HepG2 (cell line): ENCODE measurements around the gene IL6R. TPM values are rescaled to one million over a fixed set of nuclear protein-coding genes. Genes with fewer than 3 reads are reported as not detected.

Experiments
- ATAC-seq: fragments of 200-7000 bp; cut with Tn5 transposase; 3 replicates; pipeline ENCODE4 v1.9.1; 2020; ENCODE audit warnings: mild to moderate bottlenecking, moderate library complexity
- BruUV-seq: library from RNA; stranded (reverse); fragments of 400-500 nt; replicated peaks from 2 replicates; lab custom pipeline; 2021; lab: Mats Ljungman, UMichigan
- CTCF ChIA-PET: fragments of 300-600 bp; formaldehyde crosslinking; extraction: SDS; loops from one replicate; lab custom pipeline; 2021; ENCODE audit warnings: low total read pairs, inconsistent platforms, low intra/inter-chr PET ratio; lab: Yijun Ruan, JAX
- POLR2A ChIA-PET: fragments of 350-600 bp; sonication (Branson Sonifier 250); formaldehyde crosslinking; loops from one replicate; lab custom pipeline; 2020; ENCODE audit warnings: antibody characterized with exemption, inconsistent platforms; lab: Yijun Ruan, JAX
- DNase-seq: peaks from one replicate; pipeline ENCODE4 v3.0.0-alpha.2; 2015; ENCODE audit warnings: low spot score
- FAIRE-seq: peaks from 3 replicates; lab custom pipeline; 2011; peaks lifted over from hg19 to GRCh38; lab: Jason Lieb, UNC
- H2AFZ ChIP-seq: one replicate; pipeline ENCODE4 v1.6.1; 2011; ENCODE audit warnings: low read length, inconsistent platforms
- H3K27ac ChIP-seq: fragments of 300-600 bp; 3 replicates; pipeline ENCODE4 v1.8.0; 2011; ENCODE audit warnings: mixed run types, mild to moderate bottlenecking, mixed read lengths, low read length, inconsistent platforms; ENCODE audit not compliant: insufficient read depth; ENCODE audit errors: extremely low read length
- H3K27me3 ChIP-seq, 2 experiments: fragments of 200-600 bp in 1 of 2; 2 replicates in 1 of 2; 3 replicates in 1 of 2; pipeline versions ENCODE4 v1.6.0 to v1.8.0; 2011; ENCODE audit warnings: low read length in 2 of 2, mild to moderate bottlenecking in 2 of 2, moderate library complexity in 2 of 2, inconsistent platforms in 1 of 2; ENCODE audit not compliant: insufficient read depth in 2 of 2, control insufficient read depth in 1 of 2
- H3K36me3 ChIP-seq, 2 experiments: fragments of 200-600 bp in 1 of 2; replicated peaks in 1 of 2; 2 replicates in 1 of 2; 3 replicates in 1 of 2; pipeline versions ENCODE4 v1.5.1 to v1.8.0; 2011; ENCODE audit warnings: low read length in 2 of 2, inconsistent platforms in 1 of 2; ENCODE audit not compliant: insufficient read depth in 2 of 2, control insufficient read depth in 1 of 2
- H3K4me1 ChIP-seq: 2 replicates; pipeline ENCODE4 v1.5.1; 2012; ENCODE audit warnings: low read length, inconsistent platforms; ENCODE audit not compliant: insufficient read depth
- H3K4me2 ChIP-seq: 2 replicates; pipeline ENCODE4 v1.6.0; 2011; ENCODE audit warnings: low read depth, low read length, inconsistent platforms
- H3K4me3 ChIP-seq, 3 experiments: fragments of 200-600 bp in 1 of 3; sonication (generic), shearing (Covaris generic) in 1 of 3; replicated peaks in 1 of 3; 2 replicates each; pipeline ENCODE4 v1.5.1; 2011 to 2016; ENCODE audit warnings: low read length in 3 of 3, inconsistent platforms in 2 of 3, low read depth in 2 of 3, mild to moderate bottlenecking in 2 of 3, control low read depth in 1 of 3, mixed read lengths in 1 of 3; ENCODE audit not compliant: insufficient read depth in 1 of 3
- H3K79me2 ChIP-seq: one replicate; pipeline ENCODE4 v1.6.1; 2011; ENCODE audit warnings: low read length, inconsistent platforms; ENCODE audit not compliant: insufficient read depth
- H3K9ac ChIP-seq: 2 replicates; pipeline ENCODE4 v1.6.0; 2011; ENCODE audit warnings: mild to moderate bottlenecking, low read depth, low read length, inconsistent platforms; ENCODE audit not compliant: insufficient read depth
- H3K9me3 ChIP-seq: 2 replicates; pipeline ENCODE4 v1.5.1; 2012; ENCODE audit warnings: mild to moderate bottlenecking, low read length
- H4K20me1 ChIP-seq: 2 replicates; pipeline ENCODE4 v1.6.0; 2011; ENCODE audit warnings: inconsistent platforms, mild to moderate bottlenecking, low read length, moderate library complexity; ENCODE audit not compliant: insufficient read depth
- AKAP8 ChIP-seq: sonication (generic); formaldehyde crosslinking; IDR thresholded peaks from 2 replicates; pipeline ENCODE4 v1.5.1; 2020; ENCODE audit warnings: mild to moderate bottlenecking, missing genetic modification reagents
- GFI1 ChIP-seq: sonication (generic); formaldehyde crosslinking; IDR thresholded peaks from 2 replicates; pipeline ENCODE4 v1.5.0; 2020; ENCODE audit warnings: missing genetic modification reagents, mild to moderate bottlenecking, borderline replicate concordance
- ZNF75D ChIP-seq: sonication (generic); formaldehyde crosslinking; IDR thresholded peaks from 2 replicates; pipeline ENCODE4 v1.8.1; 2023; ENCODE audit warnings: missing genetic modification reagents, mild to moderate bottlenecking, borderline replicate concordance
- WGBS: methylation state at CpG from one replicate; pipeline ENCODE4 v1.1.6; 2017; ENCODE audit warnings: low lambda C conversion rate; 5-methylcytosine and 5-hydroxymethylcytosine counted together
- in situ Hi-C: cut with HindIII; loops from 2 replicates; pipeline ENCODE4 v1.10.0; 2017; ENCODE audit warnings: low pct_unique_long_range_greater_than_20kb; ENCODE audit not compliant: extremely low pct_ligation_motif_present
- intact Hi-C: fragments of 100-400 bp; cut with micrococcal nuclease; formaldehyde crosslinking; loops from one replicate; pipeline ENCODE4 v1.10.0; 2022; ENCODE audit not compliant: unreplicated experiment
- polyA plus RNA-seq, 8 experiments: library from polyadenylated mRNA; depleted of rRNA in 3 of 8; stranded (reverse) in 7 of 8; unstranded in 1 of 8; fragments of >200 nt; fragmentation: Illumina TruSeq in 4 of 8; extraction: Trizol in 4 of 8; gene quantifications; 2 replicates each; pipeline versions ENCODE4 v1.2.1 to v1.2.3, GENCODE V29; 2011 to 2016; ENCODE audit warnings: low read depth in 4 of 8, missing spikeins in 1 of 8, mixed read lengths in 1 of 8; ENCODE audit not compliant: insufficient read depth in 1 of 8
- total RNA-seq, 5 experiments: library from RNA; depleted of rRNA; stranded (reverse); fragments of >200 nt; fragmentation: Illumina TruSeq; extraction: Trizol; gene quantifications; 2 replicates each; pipeline ENCODE4 v1.2.3, GENCODE V29; 2016; ENCODE audit warnings: low read depth in 1 of 5
- TF ChIP-seq, protein P1 (sequence below): sonication (generic); formaldehyde crosslinking; IDR thresholded peaks from 2 replicates; pipeline ENCODE4 v1.8.0; 2022; ENCODE audit warnings: mild to moderate bottlenecking, missing genetic modification reagents, moderate library complexity

Gene IL6R
- total and polyA plus RNA-seq, 2 of the 13 experiments (the other 11 are each of a cell fraction or from before 2014, with no cell fraction given): 5.0 to 24.5 TPM

- H2AFZ ChIP-seq: no peak overlapping the region
- no TSS peak for BruUV-seq
Observed at GRCh38 chr1:154436433-154436832, 31.3 kb downstream of the IL6R start.

GRCh38 chr1:154440036-154440804 lies 35.1 kb downstream of the IL6R start:
- ATAC-seq (no peak), FAIRE-seq (peak; percentile 51), DNase-seq (no peak)
- Histone ChIP-seq H3K79me2 (no peaks in the 10 kb centered on the region), H3K9me3 (no peaks in the 10 kb centered on the region), H3K27me3 (no peaks in the 10 kb centered on the region), H3K27ac (peak overlapping the region; percentile 65), H3K4me2 (peak overlapping the region; percentile 27; the same call in 1 of the 2 replicates), H3K4me1 (peaks cover 19% of the 10 kb centered on the region), H3K4me3 (no peak overlapping the region), H4K20me1 (no peaks in the 10 kb centered on the region), H3K36me3 (no peaks in the 10 kb centered on the region; a peak in 1 of 5 replicates), H2AFZ (no peak overlapping the region), H3K9ac (no peak overlapping the region; the same call in 1 of the 2 replicates)
- CTCF ChIA-PET: no interaction called here
- POLR2A ChIA-PET: interaction anchor here (0.8 to 1.5 kb wide), 4 partner anchors 9 to 35 kb away, joined by 3 to 22 read pairs (median 4); no protein-coding TSS in a partner anchor
- no TSS peak for BruUV-seq
- intact Hi-C loops (loop anchor here (10.0 kb wide), 1 partner anchor 85 kb away; no protein-coding TSS in a partner anchor), in situ Hi-C loops (no loop called here)
- TF ChIP-seq GFI1 (CRISPR knock-in tag): 0 out of 2 replicates have a peak, but pooled peaks have one; percentile 35
- no peak for TF ChIP-seq AKAP8 (CRISPR knock-in tag)
- 90% methylated on average over 6 of the region's 6 CpGs for WGBS

More at GRCh38 chr1:154436433-154436832, 31.3 kb downstream of the IL6R start:
- Histone ChIP-seq H3K27ac (no peak overlapping the region), H3K4me1 (peaks cover 27% of the 10 kb centered on the region), H3K4me3 (no peak overlapping the region), H3K9ac (no peak overlapping the region), H4K20me1 (no peaks in the 10 kb centered on the region), H3K9me3 (no peaks in the 10 kb centered on the region), H3K36me3 (no peaks in the 10 kb centered on the region; a peak in 2 of 5 replicates), H3K27me3 (no peaks in the 10 kb centered on the region), H3K4me2 (no peak overlapping the region), H3K79me2 (no peaks in the 10 kb centered on the region)
- CTCF ChIA-PET: no interaction called here
- ATAC-seq (no peak), FAIRE-seq (no peak), DNase-seq (no peak)
- 88% methylated on average over 9 of the region's 9 CpGs for WGBS
- intact Hi-C loops: no loop called here
- in situ Hi-C loops: no loop called here
- no peak for TF ChIP-seq ZNF75D (CRISPR knock-in tag)
- TF ChIP-seq, protein P1, sequence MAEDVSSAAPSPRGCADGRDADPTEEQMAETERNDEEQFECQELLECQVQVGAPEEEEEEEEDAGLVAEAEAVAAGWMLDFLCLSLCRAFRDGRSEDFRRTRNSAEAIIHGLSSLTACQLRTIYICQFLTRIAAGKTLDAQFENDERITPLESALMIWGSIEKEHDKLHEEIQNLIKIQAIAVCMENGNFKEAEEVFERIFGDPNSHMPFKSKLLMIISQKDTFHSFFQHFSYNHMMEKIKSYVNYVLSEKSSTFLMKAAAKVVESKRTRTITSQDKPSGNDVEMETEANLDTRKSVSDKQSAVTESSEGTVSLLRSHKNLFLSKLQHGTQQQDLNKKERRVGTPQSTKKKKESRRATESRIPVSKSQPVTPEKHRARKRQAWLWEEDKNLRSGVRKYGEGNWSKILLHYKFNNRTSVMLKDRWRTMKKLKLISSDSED (CRISPR knock-in tag): no peak
- POLR2A ChIA-PET: interaction anchor here (2.3 kb wide), 1 partner anchor 17 kb away, joined by 9 read pairs; no protein-coding TSS in a partner anchor
